Measurements from ENCODE around the gene S100A12.
A peak's percentile ranks its signal among the peaks of the same experiment; 100 is the strongest.

Gene S100A12

GRCh38 chr1:153364766-153365666 is 10.4 kb downstream of the S100A12 start:
- DNase-seq = no peak

- DNase-seq = no peak
These were observed 11.3 kb downstream of the S100A12 start for GRCh38 chr1:153364156-153364555.

- no peak for DNase-seq
These were observed 11.8 kb downstream of the S100A12 start for GRCh38 chr1:153363641-153364040.

- no peak for DNase-seq
These were observed 13.1 kb downstream of the S100A12 start for GRCh38 chr1:153362187-153362775.

GRCh38 chr1:153361480-153362109 is 13.8 kb downstream of the S100A12 start:
- no peak for DNase-seq

- no peak for DNase-seq
These were observed 14.6 kb downstream of the S100A12 start for GRCh38 chr1:153360592-153361479.

- DNase-seq = no peak
These were observed 15.2 kb downstream of the S100A12 start for GRCh38 chr1:153360190-153360589.

- no peak for DNase-seq
These were observed 16.2 kb downstream of the S100A12 start for GRCh38 chr1:153359241-153359640.

GRCh38 chr1:153358691-153358975 is 16.8 kb downstream of the S100A12 start:
- no peak for DNase-seq

GRCh38 chr1:153357853-153358690 is 17.3 kb downstream of the S100A12 start, which contains the start of gene S100A9:
Gene S100A9, plus strand, starts transcription at chr1:153357854. Its CDS starts 430 bp downstream, at chr1:153358284.
- no peak for DNase-seq

- DNase-seq = no peak
These were observed 18.2 kb downstream of the S100A12 start for GRCh38 chr1:153357076-153357852.

GRCh38 chr1:153356392-153357075 is 18.9 kb downstream of the S100A12 start:
- DNase-seq = no peak

- peak; percentile 63 for DNase-seq
These were observed 19.9 kb downstream of the S100A12 start for GRCh38 chr1:153355445-153356071.

GRCh38 chr1:153354515-153355193 is 20.8 kb downstream of the S100A12 start:
- no peak for DNase-seq

GRCh38 chr1:153353226-153353947 is 22.0 kb downstream of the S100A12 start:
- DNase-seq = peak; percentile 24

GRCh38 chr1:153352523-153352922 is 22.9 kb downstream of the S100A12 start:
- DNase-seq = peak; percentile 77

GRCh38 chr1:153350321-153350957 is 25.0 kb downstream of the S100A12 start:
- no peak for DNase-seq
